GM18519 (cell line): Measurements from ENCODE around the gene RERE.

ENCODE experiments used
- ATAC-seq: cut with Tn5 transposase; IDR thresholded peaks from one replicate; pipeline ENCODE4 v1.9.1; 2021; ENCODE audit warnings: mild to moderate bottlenecking, moderate library complexity; ENCODE audit not compliant: unreplicated experiment, low FRiP score

The RERE gene

GRCh38 chr1:8423692-8424538 is 393.5 kb downstream of the RERE start:
- ATAC-seq = no peak

- ATAC-seq = no peak
Observed at GRCh38 chr1:8423269-8423691, 394.2 kb downstream of the RERE start.

GRCh38 chr1:8422510-8423268 is 394.8 kb downstream of the RERE start:
- ATAC-seq = no peak

GRCh38 chr1:8421721-8422120 is 395.7 kb downstream of the RERE start:
- ATAC-seq = no peak

GRCh38 chr1:8420318-8420717 is 397.1 kb downstream of the RERE start:
- ATAC-seq = no peak

GRCh38 chr1:8419861-8420260 is 397.6 kb downstream of the RERE start:
- ATAC-seq = no peak

GRCh38 chr1:8419172-8419571 is 398.3 kb downstream of the RERE start:
- ATAC-seq = no peak

- ATAC-seq = no peak
Observed at GRCh38 chr1:8418301-8418700, 399.1 kb downstream of the RERE start.

- no peak for ATAC-seq
Observed at GRCh38 chr1:8417625-8418024, 399.8 kb downstream of the RERE start.

- ATAC-seq = no peak
Observed at GRCh38 chr1:8416881-8417280, 400.6 kb downstream of the RERE start.

- no peak for ATAC-seq
Observed at GRCh38 chr1:8415526-8416278, 401.7 kb downstream of the RERE start.

- ATAC-seq = no peak
Observed at GRCh38 chr1:8412183-8412831, 405.1 kb downstream of the RERE start.

- no peak for ATAC-seq
Observed at GRCh38 chr1:8411803-8412182, 405.6 kb downstream of the RERE start.

GRCh38 chr1:8410791-8411190 is 406.6 kb downstream of the RERE start:
- ATAC-seq = no peak

GRCh38 chr1:8409606-8410005 is 407.8 kb downstream of the RERE start:
- ATAC-seq = no peak

GRCh38 chr1:8409106-8409505 is 408.3 kb downstream of the RERE start:
- ATAC-seq = no peak

GRCh38 chr1:8408151-8408839 is 409.1 kb downstream of the RERE start:
- no peak for ATAC-seq

GRCh38 chr1:8407652-8408051 is 409.8 kb downstream of the RERE start:
- no peak for ATAC-seq

- ATAC-seq = no peak
Observed at GRCh38 chr1:8406960-8407359, 410.5 kb downstream of the RERE start.

GRCh38 chr1:8406011-8406410 is 411.4 kb downstream of the RERE start:
- ATAC-seq = no peak
